GM12878 (cell line): ENCODE results near the gene TNS4. TPM values are rescaled to one million over a fixed set of nuclear protein-coding genes. Genes with fewer than 3 reads are reported as not detected.

Source experiments
- ATAC-seq: fragments of 200-7000 bp; cut with Tn5 transposase; 3 replicates; pipeline ENCODE4 v1.9.1; 2020; ENCODE audit warnings: mild to moderate bottlenecking, moderate library complexity
- BruUV-seq: library from RNA; stranded (reverse); fragments of 400-500 nt; replicated peaks from 2 replicates; lab custom pipeline; 2021; lab: Mats Ljungman, UMichigan
- CTCF ChIA-PET: fragments of 300-600 bp; sonication (Branson Sonifier 250); formaldehyde crosslinking; extraction: SDS; loops from one replicate; lab custom pipeline; 2021; ENCODE audit warnings: inconsistent platforms; lab: Yijun Ruan, JAX
- POLR2A ChIA-PET: fragments of 350-600 bp; formaldehyde crosslinking; extraction: SDS; loops from one replicate; lab custom pipeline; 2021; ENCODE audit warnings: inconsistent platforms; lab: Charles Lee
- RAD21 ChIA-PET: fragments of 300-600 bp; sonication (Branson Sonifier 250); formaldehyde crosslinking; loops from one replicate; lab custom pipeline; 2023; ENCODE audit warnings: antibody characterized with exemption; ENCODE audit not compliant: unreplicated experiment; lab: Charles Lee
- SMC1A ChIA-PET: fragments of 300-600 bp; sonication (Branson Sonifier 250); formaldehyde crosslinking; loops from one replicate; lab custom pipeline; 2023; ENCODE audit not compliant: unreplicated experiment, uncharacterized antibody; lab: Charles Lee
- DNase-seq: peaks from one replicate; pipeline ENCODE4 v3.0.0-alpha.2; 2011; ENCODE audit warnings: low read depth, low spot score
- FAIRE-seq: peaks from 3 replicates; lab custom pipeline; 2011; peaks lifted over from hg19 to GRCh38; lab: Jason Lieb, UNC
- H2AFZ ChIP-seq: 2 replicates; pipeline ENCODE4 v1.6.0; 2011; ENCODE audit warnings: low read depth, low read length, control low read depth; ENCODE audit not compliant: control insufficient read depth
- H3K27ac ChIP-seq: 2 replicates; pipeline ENCODE4 v1.5.1; 2011; ENCODE audit warnings: control low read depth; ENCODE audit not compliant: control insufficient read depth, insufficient read depth
- H3K27me3 ChIP-seq, 2 experiments: replicated peaks in 1 of 2; 2 replicates each; pipeline versions ENCODE4 v1.6.0 to v1.6.1; 2011; ENCODE audit warnings: low read length in 1 of 2; ENCODE audit not compliant: control insufficient read depth in 2 of 2, insufficient read depth in 2 of 2
- H3K36me3 ChIP-seq, 2 experiments: 2 replicates each; pipeline ENCODE4 v1.5.1; 2011; ENCODE audit warnings: low read length in 1 of 2; ENCODE audit not compliant: control insufficient read depth in 2 of 2, insufficient read depth in 2 of 2
- H3K4me1 ChIP-seq: 2 replicates; pipeline ENCODE4 v1.6.1; 2011; ENCODE audit warnings: mild to moderate bottlenecking, low read length, moderate library complexity, mixed read lengths; ENCODE audit not compliant: control insufficient read depth, insufficient read depth
- H3K4me2 ChIP-seq: 2 replicates; pipeline ENCODE4 v1.6.0; 2011; ENCODE audit warnings: control low read depth; ENCODE audit not compliant: control insufficient read depth, insufficient read depth
- H3K4me3 ChIP-seq: fragments of 200-600 bp; sonication (generic); 2 replicates; pipeline ENCODE4 v1.5.1; 2016
- H3K79me2 ChIP-seq: 2 replicates; pipeline ENCODE4 v1.6.0; 2011; ENCODE audit warnings: low read length; ENCODE audit not compliant: control insufficient read depth, insufficient read depth
- H3K9ac ChIP-seq: 2 replicates; pipeline ENCODE4 v1.8.0; 2011; ENCODE audit warnings: low read length, control low read depth, mixed read lengths; ENCODE audit not compliant: control insufficient read depth, insufficient read depth
- H3K9me3 ChIP-seq: replicated peaks from 3 replicates; pipeline ENCODE4 v1.5.1; 2011; ENCODE audit warnings: mild to moderate bottlenecking, low read length; ENCODE audit not compliant: control insufficient read depth, insufficient read depth
- H4K20me1 ChIP-seq: 2 replicates; pipeline ENCODE4 v1.6.0; 2011; ENCODE audit not compliant: control insufficient read depth, insufficient read depth
- CBFB ChIP-seq: IDR thresholded peaks from 2 replicates; pipeline ENCODE4 v1.6.1; 2016; ENCODE audit warnings: antibody characterized with exemption, low read depth
- CEBPB ChIP-seq, 2 experiments: fragments of 150-350 bp in 1 of 2; IDR thresholded peaks; 2 replicates each; pipeline ENCODE4 v1.6.1; 2012 to 2014; ENCODE audit warnings: low read depth in 2 of 2, low read length in 2 of 2, borderline replicate concordance in 1 of 2, inconsistent platforms in 1 of 2
- FOXK2 ChIP-seq: fragments of 450-650 bp; IDR thresholded peaks from 2 replicates; pipeline ENCODE4 v1.6.1; 2017; ENCODE audit warnings: mild to moderate bottlenecking, moderate library complexity
- IKZF2 ChIP-seq, 2 experiments: fragments of 450-650 bp; IDR thresholded peaks; 2 replicates each; pipeline ENCODE4 v1.6.1; 2017; ENCODE audit warnings: mild to moderate bottlenecking in 2 of 2, moderate library complexity in 2 of 2
- KDM1A ChIP-seq: fragments of 200-600 bp; sonication (generic); IDR thresholded peaks from 2 replicates; pipeline ENCODE4 v1.6.1; 2016; ENCODE audit warnings: borderline replicate concordance
- MYC ChIP-seq: IDR thresholded peaks from 2 replicates; pipeline ENCODE4 v1.6.1; 2011; ENCODE audit warnings: mild to moderate bottlenecking, low read length, moderate library complexity, inconsistent platforms; ENCODE audit not compliant: insufficient read depth, insufficient replicate concordance, insufficient read length, severe bottlenecking
- NFYA ChIP-seq: IDR thresholded peaks from 2 replicates; pipeline ENCODE4 v1.6.1; 2011; ENCODE audit warnings: low read depth, mild to moderate bottlenecking, low read length, improper control_type of control experiment, borderline replicate concordance
- PAX8 ChIP-seq: fragments of 450-650 bp; IDR thresholded peaks from 2 replicates; pipeline ENCODE4 v1.6.1; 2017; ENCODE audit warnings: mild to moderate bottlenecking, moderate library complexity
- POLR2AphosphoS2 ChIP-seq: IDR thresholded peaks from 2 replicates; pipeline ENCODE4 v1.6.1; 2011; ENCODE audit warnings: low read depth, mild to moderate bottlenecking, low read length, improper control_type of control experiment, moderate library complexity
- SPI1 ChIP-seq: IDR thresholded peaks from 2 replicates; pipeline ENCODE4 v1.6.1; 2011; ENCODE audit warnings: low read depth, mild to moderate bottlenecking, low read length, moderate library complexity, borderline replicate concordance; ENCODE audit not compliant: insufficient read depth
- TARDBP ChIP-seq: IDR thresholded peaks from 2 replicates; pipeline ENCODE4 v1.6.1; 2016; ENCODE audit warnings: borderline replicate concordance
- ZNF207 ChIP-seq: fragments of 450-650 bp; IDR thresholded peaks from 2 replicates; pipeline ENCODE4 v1.6.1; 2014; ENCODE audit warnings: antibody characterized with exemption, mild to moderate bottlenecking, borderline replicate concordance
- WGBS: methylation state at CpG from one replicate; pipeline ENCODE4 v1.1.6; 2016; ENCODE audit warnings: low lambda C conversion rate; ENCODE audit not compliant: insufficient replicate concordance, insufficient coverage; ENCODE audit errors: missing lambda C conversion rate; 5-methylcytosine and 5-hydroxymethylcytosine counted together
- in situ Hi-C: fragments of 300-500 bp; cut with MboI; formaldehyde crosslinking; loops from 9 replicates; pipeline ENCODE4 v1.14.3; 2018; ENCODE audit warnings: mixed read lengths
- intact Hi-C: fragments of 100-400 bp; cut with micrococcal nuclease; formaldehyde crosslinking; loops from one replicate; pipeline ENCODE4 v1.14.2; 2022; ENCODE audit not compliant: unreplicated experiment
- polyA plus RNA-seq, 11 experiments: library from polyadenylated mRNA; depleted of rRNA in 4 of 11; unstranded in 6 of 11; stranded (reverse) in 5 of 11; fragments of >200 nt; fragmentation: Nextera tagmentation in 4 of 11; fragmentation: Illumina TruSeq in 1 of 11; extraction: Ambion mirVana in 4 of 11; extraction: Trizol in 1 of 11; gene quantifications; 1 replicate in 1 of 11; 2 replicates in 10 of 11; pipeline versions ENCODE4 v1.2.1 to v1.2.3, GENCODE V29; 2011 to 2016; ENCODE audit warnings: inconsistent platforms in 2 of 11, missing spikeins in 2 of 11, low read depth in 1 of 11
- total RNA-seq, 4 experiments: library from RNA; depleted of rRNA in 3 of 4; stranded (reverse); fragments of >200 nt in 3 of 4; fragmentation: Illumina TruSeq in 1 of 4; extraction: Trizol in 1 of 4; gene quantifications; 2 replicates each; pipeline versions ENCODE4 v1.2.1 to v1.2.3, GENCODE V29; 2013 to 2021
- TF ChIP-seq, protein P1 (sequence below): IDR thresholded peaks from 2 replicates; pipeline ENCODE4 v1.6.1; 2011; ENCODE audit warnings: mild to moderate bottlenecking, low read depth, low read length, moderate library complexity; ENCODE audit not compliant: insufficient replicate concordance
- TF ChIP-seq, protein P2 (sequence below): IDR thresholded peaks from 2 replicates; pipeline ENCODE4 v1.6.1; 2012; ENCODE audit warnings: low read depth, low read length, improper control_type of control experiment
- TF ChIP-seq, protein P3 (sequence below): fragments of 450-650 bp; IDR thresholded peaks from 2 replicates; pipeline ENCODE4 v1.6.1; 2017; ENCODE audit warnings: antibody characterized with exemption, mild to moderate bottlenecking, moderate library complexity
- TF ChIP-seq, protein P4 (sequence below): IDR thresholded peaks from 2 replicates; pipeline ENCODE4 v1.6.1; 2011; ENCODE audit warnings: borderline replicate concordance, low read depth, mild to moderate bottlenecking, moderate library complexity, mixed read lengths, low read length; ENCODE audit not compliant: insufficient read depth; ENCODE audit errors: extremely low read length

Gene TNS4
- total and polyA plus RNA-seq, 10 of the 15 experiments (the other 5 are each of a cell fraction or from before 2014, with no cell fraction given): 0.10 to 0.90 (median 0.68) TPM; not detected in 2

DNA sequence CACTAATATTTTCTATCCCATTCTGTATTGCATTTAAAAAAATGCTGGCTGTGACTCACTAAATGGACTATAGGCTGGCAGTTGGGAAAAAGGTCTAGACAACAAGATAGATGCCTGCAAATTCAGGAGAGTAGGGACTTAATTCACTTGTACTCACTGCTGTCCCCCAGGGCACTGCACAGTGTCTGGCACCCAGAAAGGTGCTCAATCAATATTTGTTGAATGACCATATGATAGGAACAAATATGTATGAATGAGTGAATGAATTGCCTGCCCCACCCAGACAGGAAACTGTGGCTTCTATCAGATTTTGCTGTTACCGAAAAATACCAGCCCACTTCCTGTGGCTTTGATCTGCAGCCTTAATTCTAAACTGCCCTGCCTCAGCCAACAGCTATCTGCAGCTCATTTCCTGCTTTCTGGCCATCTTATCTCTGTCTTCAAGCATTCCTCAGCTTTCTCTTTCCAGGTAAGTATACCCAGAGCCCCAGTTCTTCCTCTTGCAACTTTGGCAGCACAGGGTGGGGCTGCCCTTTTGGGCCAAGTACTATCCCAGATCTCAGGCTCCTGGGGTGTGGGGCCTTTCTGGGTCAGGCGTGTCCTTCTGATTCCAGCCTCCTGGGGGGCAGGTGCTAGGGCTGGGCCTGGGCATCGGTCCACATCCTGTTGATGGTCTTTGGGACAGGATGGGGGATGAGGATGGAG, 15.3 kb upstream of the TNS4 start:
- no peaks in the 10 kb centered on the region; a peak in 1 of 4 replicates for H3K27me3 ChIP-seq
- peak overlapping the region; percentile 64 for H3K27ac ChIP-seq
- H3K79me2 ChIP-seq: no peaks in the 10 kb centered on the region
- FAIRE-seq (peak; percentile 97), DNase-seq (peak; percentile 60), ATAC-seq (peak; percentile 91)
- ChIA-PET CTCF (interaction anchor here (0.6 to 5.1 kb wide), 20 partner anchors 9 to 1132 kb away, joined by 3 to 58 read pairs (median 4); partner anchors contain the start of gene TOP2A), RAD21 (interaction anchor here (0.7 to 9.0 kb wide), 11 partner anchors 9 to 418 kb away, joined by 3 to 102 read pairs (median 4); no protein-coding TSS in a partner anchor), SMC1A (interaction anchor here (0.6 to 5.3 kb wide), 12 partner anchors 9 to 92 kb away, joined by 3 to 120 read pairs (median 3); no protein-coding TSS in a partner anchor), POLR2A (interaction anchor here (0.5 to 4.8 kb wide), 11 partner anchors 11 to 302 kb away, joined by 3 to 41 read pairs (median 3); partner anchors contain the start of gene TOP2A)
- in situ Hi-C loops (no loop called here), intact Hi-C loops (no loop called here)
- H3K4me2 ChIP-seq: peak overlapping the region; percentile 76
- H3K4me1 ChIP-seq: peaks cover 18% of the 10 kb centered on the region
- no TSS peak for BruUV-seq
- peak overlapping the region; percentile 38; the same call in 1 of the 2 replicates for H3K4me3 ChIP-seq
- WGBS: 14% methylated on average over 3 of the region's 3 CpGs
- no peaks in the 10 kb centered on the region for H3K36me3 ChIP-seq
- peak overlapping the region; percentile 9 for H2AFZ ChIP-seq
- H3K9ac ChIP-seq: peak overlapping the region; percentile 24; the same call in 1 of the 2 replicates
- no peaks in the 10 kb centered on the region for H4K20me1 ChIP-seq
- no peaks in the 10 kb centered on the region for H3K9me3 ChIP-seq
- TF ChIP-seq CEBPB (IDR thresholded peaks at IDR 0.05; ENCODE audit: borderline replicate concordance in 1 of 2, low read depth in 2 of 2, low read length in 2 of 2) (no peak), SPI1 (peak; percentile 44; the same call in 1 of the 2 replicates), IKZF2 (IDR thresholded peaks at IDR 0.05) (peak; percentile 55 to 59; a peak in 3 of 4 replicates), ZNF207 (no peak), CBFB (peak; percentile 43; the same call in 1 of the 2 replicates), KDM1A (no peak), POLR2AphosphoS2 (no peak), PAX8 (no peak), FOXK2 (no peak), MYC (no peak), NFYA (no peak), TARDBP (no peak)
- TF ChIP-seq, protein P1, sequence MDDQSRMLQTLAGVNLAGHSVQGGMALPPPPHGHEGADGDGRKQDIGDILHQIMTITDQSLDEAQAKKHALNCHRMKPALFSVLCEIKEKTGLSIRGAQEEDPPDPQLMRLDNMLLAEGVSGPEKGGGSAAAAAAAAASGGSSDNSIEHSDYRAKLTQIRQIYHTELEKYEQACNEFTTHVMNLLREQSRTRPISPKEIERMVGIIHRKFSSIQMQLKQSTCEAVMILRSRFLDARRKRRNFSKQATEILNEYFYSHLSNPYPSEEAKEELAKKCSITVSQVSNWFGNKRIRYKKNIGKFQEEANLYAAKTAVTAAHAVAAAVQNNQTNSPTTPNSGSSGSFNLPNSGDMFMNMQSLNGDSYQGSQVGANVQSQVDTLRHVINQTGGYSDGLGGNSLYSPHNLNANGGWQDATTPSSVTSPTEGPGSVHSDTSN: no peak
- TF ChIP-seq, protein P2, sequence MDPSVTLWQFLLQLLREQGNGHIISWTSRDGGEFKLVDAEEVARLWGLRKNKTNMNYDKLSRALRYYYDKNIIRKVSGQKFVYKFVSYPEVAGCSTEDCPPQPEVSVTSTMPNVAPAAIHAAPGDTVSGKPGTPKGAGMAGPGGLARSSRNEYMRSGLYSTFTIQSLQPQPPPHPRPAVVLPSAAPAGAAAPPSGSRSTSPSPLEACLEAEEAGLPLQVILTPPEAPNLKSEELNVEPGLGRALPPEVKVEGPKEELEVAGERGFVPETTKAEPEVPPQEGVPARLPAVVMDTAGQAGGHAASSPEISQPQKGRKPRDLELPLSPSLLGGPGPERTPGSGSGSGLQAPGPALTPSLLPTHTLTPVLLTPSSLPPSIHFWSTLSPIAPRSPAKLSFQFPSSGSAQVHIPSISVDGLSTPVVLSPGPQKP: peak; percentile 37; the same call in 1 of the 2 replicates
- TF ChIP-seq, protein P3, sequence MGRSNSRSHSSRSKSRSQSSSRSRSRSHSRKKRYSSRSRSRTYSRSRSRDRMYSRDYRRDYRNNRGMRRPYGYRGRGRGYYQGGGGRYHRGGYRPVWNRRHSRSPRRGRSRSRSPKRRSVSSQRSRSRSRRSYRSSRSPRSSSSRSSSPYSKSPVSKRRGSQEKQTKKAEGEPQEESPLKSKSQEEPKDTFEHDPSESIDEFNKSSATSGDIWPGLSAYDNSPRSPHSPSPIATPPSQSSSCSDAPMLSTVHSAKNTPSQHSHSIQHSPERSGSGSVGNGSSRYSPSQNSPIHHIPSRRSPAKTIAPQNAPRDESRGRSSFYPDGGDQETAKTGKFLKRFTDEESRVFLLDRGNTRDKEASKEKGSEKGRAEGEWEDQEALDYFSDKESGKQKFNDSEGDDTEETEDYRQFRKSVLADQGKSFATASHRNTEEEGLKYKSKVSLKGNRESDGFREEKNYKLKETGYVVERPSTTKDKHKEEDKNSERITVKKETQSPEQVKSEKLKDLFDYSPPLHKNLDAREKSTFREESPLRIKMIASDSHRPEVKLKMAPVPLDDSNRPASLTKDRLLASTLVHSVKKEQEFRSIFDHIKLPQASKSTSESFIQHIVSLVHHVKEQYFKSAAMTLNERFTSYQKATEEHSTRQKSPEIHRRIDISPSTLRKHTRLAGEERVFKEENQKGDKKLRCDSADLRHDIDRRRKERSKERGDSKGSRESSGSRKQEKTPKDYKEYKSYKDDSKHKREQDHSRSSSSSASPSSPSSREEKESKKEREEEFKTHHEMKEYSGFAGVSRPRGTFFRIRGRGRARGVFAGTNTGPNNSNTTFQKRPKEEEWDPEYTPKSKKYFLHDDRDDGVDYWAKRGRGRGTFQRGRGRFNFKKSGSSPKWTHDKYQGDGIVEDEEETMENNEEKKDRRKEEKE: no peak
- TF ChIP-seq, protein P4, sequence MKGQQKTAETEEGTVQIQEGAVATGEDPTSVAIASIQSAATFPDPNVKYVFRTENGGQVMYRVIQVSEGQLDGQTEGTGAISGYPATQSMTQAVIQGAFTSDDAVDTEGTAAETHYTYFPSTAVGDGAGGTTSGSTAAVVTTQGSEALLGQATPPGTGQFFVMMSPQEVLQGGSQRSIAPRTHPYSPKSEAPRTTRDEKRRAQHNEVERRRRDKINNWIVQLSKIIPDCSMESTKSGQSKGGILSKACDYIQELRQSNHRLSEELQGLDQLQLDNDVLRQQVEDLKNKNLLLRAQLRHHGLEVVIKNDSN: no peak
